GM18502 (cell line): ENCODE measurements around the gene BCR.

Experiments
- ATAC-seq: cut with Tn5 transposase; IDR thresholded peaks from one replicate; pipeline ENCODE4 v1.9.1; 2021; ENCODE audit warnings: mild to moderate bottlenecking; ENCODE audit not compliant: unreplicated experiment, poor library complexity

Gene BCR

DNA sequence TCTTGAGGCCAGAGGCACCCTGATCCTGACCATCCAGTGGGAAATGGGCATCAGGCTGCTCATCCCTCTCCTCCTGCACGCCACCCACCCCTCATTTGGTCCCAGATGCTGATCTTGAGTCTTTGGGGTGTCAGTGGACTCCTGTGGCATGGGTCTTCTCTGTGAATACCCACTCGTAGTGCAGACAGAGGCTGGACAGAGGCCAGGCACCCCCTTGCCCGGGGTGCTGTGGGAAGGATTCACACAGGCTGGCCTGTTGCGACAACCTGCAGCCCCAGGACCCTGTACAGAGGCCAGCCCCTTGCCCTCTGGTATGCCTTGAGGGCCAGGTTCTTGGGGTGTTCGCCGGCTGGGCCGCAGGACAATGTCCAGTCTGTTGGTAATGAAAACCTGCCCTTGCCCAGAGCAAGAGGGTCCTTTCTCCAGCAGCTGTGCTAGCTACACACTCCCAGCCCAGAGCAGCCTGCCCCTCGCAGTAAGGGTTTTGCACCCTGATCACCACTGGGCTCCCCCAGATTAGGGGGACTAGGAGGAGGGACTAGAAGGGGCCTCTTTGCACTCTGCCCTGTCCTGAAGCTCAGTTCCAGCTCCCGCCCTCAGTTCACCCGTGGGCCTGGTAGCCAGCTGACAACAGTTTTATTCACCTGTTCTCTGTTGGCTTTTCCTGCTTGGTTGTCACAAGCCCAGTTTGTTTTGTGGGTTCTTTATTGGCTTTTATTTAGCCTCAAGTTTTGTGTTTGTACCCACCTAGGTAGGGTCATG, 76.0 kb downstream of the BCR start:
- ATAC-seq = no peak

DNA sequence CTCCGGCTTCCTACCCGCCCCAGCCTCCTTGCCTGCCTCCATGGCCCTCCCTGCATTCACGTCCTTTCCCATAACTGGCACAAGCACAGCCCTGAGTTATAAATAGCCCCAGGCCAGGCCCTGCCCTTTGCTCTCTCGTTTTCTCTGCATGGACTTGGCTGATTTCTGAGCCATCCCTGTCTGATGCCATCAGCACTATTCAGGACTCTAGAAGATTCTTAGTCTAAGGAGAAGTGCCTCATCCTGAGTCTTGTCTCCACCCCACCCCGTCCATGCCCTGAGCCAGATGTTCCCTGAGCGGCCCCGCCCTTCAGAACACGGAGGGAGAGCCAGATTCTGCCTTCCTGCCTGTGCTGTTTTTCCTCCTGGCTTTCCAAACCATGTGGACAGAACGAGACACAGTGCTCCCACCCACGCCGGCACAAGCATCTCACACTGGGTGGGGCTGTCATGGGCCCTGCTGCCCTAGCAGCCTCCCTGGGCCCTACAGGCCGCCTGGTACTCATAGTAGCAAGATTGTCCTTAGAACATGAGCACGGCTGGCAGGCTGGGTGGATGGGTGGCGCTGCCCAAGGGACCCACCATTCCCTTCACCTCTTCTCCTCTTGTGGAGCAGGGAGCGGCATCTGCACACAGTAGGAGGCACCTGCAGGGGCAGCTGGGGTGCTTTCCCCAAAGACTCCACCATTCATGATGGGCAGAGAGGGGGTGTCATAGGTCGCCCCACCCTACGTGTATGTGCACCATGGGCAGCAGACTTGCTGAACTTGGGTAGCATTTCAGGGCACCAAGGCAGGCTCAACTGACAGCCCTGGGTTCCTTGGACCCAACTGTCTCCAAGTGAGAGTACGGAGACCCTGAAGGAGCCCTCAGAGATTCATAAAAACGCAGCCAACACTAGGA, 76.9 kb downstream of the BCR start:
- ATAC-seq = no peak

DNA sequence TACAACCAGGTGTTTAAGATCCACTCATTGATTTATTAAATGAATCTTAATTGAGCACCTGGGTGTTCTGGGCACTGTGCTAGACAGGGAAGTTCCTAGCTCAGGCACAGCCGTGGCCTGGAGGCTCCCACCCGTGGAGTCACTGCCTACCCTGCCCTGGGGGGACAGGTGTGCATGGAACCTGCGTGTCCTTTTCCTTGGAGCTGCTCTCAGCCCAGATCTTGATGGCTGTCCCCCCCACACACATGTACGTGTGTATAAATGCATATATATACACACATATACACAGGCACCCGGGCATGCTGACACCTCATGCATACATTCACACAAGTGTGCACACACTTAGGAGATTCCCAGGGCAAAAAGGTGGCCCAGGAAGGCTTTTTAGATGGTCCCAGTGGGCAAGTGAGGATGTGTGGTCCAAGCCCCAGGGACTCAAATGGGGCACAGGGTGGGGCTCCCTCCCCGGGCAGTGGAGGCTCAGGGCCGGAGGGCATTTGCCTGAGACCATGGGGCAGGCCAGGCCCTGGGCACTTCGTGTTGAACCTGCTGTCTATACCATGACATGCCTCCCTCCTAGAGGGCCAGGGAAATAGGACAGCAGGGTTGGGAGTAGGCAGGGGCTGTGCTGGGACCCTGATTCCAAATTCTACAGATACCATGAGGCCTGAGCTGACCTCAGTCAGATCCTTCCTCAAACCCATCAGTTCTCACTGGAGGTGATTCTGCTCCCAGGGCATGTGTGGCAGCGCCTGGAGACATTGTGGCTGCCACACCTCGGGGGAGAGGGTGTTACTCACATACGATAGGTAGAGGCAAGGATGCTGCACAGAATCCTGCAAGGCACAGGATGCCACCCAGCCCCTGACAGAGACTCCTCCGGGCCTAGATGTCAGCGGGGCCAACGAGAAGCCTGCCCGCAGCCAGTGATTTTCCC, 77.8 kb downstream of the BCR start:
- no peak for ATAC-seq

- no peak for ATAC-seq
Observed at GRCh38 chr22:23258826-23259170, 78.5 kb downstream of the BCR start.

DNA sequence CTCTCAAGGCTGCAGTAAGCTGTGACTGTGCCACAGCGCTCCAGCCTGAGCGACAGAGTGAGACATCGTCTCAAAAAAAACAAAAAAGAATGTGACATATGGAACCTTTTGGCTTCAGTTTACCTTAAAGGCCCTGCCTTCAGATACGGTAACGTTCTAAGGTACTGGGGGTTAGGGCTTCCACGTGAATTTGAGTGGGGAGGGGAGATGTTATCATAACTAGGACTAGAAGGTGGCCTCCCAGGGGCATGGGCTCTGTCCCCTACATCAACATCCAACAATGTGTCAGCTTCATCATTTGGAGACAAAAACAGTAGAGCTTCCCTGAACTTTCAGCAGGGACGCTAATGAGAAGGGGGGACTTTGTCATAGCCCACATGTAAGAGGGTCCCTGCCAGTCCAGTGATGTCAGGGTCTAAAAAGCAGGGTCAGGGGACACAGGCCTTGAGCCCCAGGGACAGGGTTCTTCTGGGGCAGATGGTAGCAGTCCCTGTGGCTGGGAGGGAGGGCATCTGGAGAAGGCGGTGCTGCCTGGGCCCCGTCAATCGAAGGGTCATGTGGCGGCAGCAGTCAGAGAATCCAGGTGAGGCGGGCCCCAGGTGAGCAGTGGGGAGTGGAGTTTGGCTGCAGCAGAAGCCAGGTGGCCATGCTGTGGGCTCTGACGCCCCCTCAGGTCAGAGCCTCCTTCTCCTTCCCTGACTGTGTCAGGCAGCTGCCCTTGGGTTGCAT, 79.8 kb downstream of the BCR start:
- ATAC-seq = no peak

- ATAC-seq = no peak
Observed at GRCh38 chr22:23260645-23261581, 80.6 kb downstream of the BCR start.

DNA sequence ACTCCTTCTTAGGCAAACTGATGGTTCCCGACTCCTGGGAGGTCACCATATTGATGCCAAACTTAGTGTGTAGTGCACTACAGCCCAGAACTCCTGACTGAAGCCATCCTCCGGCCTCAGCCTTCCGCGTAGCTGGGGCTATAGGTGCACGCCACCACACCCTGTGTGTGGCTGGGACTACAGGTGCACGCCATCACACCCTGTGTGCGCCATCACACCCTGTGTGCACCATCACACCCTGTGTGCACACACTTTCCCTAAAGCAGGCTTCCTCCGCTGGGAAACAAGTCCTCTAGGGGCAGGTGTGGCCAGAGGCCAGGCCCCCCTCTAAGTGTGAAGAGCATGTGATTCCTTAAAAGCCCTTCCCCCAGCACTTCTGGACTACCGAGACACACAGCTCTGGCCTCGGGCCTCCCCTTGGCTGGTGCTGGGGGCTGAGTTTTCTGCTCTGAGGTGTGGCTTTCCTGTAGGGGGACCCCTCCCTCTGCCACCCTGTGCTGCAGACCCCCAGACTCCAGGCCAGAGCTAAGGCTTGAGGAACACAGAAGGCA, 81.7 kb downstream of the BCR start:
- no peak for ATAC-seq

DNA sequence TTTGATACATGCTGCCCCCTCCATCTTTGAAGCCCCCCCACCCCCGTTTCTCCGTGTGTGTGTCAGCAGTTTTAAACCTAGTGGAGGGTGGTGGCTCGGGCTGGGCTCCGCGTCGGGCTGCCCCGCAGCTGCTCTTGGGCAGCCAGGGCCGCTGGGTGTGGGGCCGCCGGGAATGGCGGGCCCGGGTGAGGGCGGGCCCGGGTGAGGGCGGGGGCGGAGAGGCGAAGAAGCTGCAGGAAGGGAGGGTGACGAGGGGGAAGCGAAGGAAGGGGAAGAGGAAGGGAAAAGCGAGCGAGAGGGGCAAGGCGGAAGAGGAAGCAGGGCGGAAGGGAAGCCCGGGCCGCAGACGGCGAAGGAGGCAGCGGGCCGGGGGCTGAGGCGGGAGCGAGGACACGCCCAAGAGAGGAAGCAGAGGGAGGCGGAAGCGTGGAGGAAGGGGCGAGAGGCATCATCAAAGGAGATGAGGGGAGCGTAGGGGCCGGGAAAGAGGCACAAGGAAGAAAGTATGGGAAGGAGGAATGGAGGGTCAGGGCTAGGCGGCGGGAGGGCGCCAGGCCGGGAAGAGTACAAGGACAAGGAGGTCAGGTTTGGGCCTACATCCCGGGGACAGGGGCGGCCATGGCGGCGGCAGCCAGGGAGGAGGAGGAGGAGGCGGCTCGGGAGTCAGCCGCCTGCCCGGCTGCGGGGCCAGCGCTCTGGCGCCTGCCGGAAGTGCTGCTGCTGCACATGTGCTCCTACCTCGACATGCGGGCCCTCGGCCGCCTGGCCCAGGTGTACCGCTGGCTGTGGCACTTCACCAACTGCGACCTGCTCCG, 82.4 kb downstream of the BCR start:
- ATAC-seq = no peak

DNA sequence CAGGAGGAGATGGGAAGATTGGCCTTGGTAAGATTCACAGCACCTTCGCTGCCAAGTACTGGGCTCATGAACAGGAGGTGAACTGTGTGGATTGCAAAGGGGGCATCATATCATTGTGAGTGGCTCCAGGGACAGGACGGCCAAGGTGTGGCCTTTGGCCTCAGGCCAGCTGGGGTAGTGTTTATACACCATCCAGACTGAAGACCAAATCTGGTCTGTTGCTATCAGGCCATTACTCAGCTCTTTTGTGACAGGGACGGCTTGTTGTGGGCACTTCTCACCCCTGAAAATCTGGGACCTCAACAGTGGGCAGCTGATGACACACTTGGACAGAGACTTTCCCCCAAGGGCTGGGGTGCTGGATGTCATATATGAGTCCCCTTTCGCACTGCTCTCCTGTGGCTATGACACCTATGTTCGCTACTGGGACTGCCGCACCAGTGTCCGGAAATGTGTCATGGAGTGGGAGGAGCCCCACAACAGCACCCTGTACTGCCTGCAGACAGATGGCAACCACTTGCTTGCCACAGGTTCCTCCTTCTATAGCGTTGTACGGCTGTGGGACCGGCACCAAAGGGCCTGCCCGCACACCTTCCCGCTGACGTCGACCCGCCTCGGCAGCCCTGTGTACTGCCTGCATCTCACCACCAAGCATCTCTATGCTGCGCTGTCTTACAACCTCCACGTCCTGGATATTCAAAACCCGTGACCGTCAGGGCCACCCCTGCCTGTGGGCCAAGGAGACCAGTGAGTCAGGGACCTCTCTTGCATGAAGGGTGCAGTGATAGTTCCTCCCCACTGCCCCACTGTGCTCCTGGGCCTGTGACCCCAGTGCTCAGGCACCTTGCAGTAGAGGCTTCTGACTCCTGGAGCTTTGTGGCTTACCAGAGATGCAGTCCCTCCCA, 83.6 kb downstream of the BCR start:
- no peak for ATAC-seq

DNA sequence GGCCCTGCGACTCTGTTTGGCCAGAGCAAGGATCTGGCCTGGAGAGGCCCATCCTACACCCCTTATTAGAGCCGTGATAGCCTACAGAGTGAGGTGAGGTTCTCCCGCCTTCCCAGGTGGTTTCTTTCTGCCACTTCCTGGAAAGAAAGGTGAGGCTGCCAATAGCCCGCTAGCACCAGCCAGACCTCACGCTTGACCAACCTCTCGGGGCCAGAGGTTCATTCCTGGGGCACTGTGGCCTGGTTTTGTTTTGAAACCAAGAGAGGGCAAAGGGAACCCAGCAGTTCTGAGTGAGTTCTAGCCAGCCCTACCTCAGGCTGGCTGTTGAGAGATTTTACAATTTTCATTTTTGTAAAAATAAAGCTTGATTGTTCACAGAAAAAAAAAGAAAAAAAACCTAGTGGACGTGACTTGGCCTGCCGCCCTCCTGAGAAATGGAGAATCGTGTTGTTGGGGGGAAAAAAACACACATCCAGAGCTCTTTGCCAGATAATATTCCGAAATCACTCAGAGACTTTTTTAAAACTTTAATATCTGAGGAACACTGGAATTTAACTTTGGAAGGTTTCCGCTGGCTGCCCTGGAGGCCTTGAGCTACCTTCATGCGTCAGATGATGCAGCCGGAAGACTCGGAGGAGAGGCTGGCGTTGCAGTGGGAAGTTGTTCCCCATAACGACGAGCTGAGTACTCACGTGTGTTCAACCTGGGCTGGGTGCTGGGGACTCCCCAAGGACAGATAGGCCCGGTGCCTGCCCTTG, 84.5 kb downstream of the BCR start:
- ATAC-seq = no peak

- no peak for ATAC-seq
Observed at GRCh38 chr22:23265368-23265700, 85.0 kb downstream of the BCR start.

- ATAC-seq = no peak
Observed at GRCh38 chr22:23266780-23267179, 86.5 kb downstream of the BCR start.

DNA sequence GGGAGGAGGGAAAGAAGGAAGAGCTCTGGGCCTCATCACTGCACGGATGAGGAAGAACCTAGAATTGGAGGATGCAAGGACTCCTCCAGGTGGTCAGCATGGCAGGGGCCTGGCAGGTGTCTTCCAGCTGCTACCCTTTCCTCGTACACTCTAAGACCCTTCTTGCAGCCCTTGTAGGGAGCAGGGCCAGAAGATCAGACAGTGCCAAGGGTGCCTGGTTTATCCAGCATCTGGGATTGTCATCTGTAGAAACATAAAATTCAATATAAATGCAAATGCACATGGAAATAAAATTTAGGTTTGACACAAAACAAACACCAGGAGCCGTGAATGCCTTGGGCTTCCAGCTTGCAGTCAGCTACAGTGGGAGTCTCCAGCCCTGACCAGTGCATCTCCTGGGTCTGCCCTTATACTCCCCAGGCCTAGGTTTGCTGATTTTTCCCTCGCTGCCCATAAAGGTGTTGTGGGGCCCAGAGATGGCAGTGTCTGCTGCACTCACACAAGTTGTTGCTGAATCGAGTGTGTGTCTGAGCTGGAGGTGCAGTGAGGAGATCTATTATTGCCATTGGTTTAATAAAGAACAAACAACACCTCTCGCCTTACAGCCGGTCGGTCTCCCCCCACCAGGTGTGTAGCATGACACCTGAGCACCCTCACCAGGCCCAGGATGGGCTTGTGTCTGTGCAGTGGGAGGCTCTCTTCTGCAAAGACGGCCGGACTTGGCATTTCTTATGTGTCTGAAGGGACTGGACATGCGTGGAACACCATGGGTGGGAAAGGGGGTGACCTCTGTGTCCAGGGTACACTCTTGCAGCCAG, 87.1 kb downstream of the BCR start:
- no peak for ATAC-seq

DNA sequence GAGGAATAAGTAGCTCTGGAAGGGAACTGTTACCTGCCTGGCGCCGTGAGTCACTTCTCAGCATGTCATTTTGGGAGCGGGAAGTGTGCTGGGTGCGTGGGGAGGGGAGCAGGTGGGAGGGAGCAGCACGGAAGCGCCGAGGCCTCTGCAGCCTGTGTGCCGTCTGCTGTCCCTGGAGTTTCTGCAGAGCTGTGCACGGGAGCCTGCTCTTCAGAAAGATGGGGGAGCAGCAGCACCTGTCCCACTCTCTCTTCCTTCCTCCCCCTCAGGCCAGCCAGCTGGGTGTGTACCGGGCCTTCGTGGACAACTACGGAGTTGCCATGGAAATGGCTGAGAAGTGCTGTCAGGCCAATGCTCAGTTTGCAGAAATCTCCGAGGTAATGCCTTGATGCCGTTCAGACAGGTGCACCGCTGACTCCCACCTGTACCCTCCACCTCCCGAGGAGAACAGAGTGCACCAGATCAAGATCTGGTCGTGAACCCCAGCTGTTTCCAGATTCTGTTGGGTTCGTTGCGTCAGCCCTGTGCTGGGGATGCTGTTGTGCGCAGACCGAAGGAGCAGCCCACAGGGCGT, 87.9 kb downstream of the BCR start:
- no peak for ATAC-seq

DNA sequence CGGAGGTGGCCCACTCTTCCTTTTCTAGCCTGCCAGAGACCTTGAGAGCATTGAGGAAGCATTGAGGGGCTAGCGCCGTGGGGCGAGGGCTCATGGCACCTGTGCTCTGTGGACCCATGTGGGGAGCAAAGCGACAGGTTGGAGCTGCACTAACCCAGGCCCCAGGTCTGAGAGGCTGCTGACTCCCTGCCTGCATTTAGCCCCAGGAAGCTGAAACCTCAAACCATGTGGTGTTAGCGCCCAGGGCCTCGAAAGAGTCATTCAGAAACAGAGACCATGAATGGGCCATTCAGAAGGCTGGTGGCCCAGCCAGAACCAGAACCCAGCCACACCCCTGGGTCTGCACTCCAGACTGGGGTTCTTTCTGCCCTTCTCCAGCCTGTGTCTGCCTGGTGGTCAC, 88.6 kb downstream of the BCR start:
- no peak for ATAC-seq
